GM12875 (cell line): Measurements from ENCODE around the gene DDX31.

ENCODE experiments used
- H3K4me3 ChIP-seq: one replicate; pipeline ENCODE4 v1.5.1; 2011; ENCODE audit warnings: low read depth, low read length, control low read depth
- CTCF ChIP-seq: IDR thresholded peaks from 2 replicates; pipeline ENCODE4 v1.5.1; 2011; ENCODE audit warnings: low read depth, mild to moderate bottlenecking, control low read depth, inconsistent platforms, low read length, moderate library complexity, borderline replicate concordance; ENCODE audit not compliant: insufficient read depth

Gene DDX31

DNA sequence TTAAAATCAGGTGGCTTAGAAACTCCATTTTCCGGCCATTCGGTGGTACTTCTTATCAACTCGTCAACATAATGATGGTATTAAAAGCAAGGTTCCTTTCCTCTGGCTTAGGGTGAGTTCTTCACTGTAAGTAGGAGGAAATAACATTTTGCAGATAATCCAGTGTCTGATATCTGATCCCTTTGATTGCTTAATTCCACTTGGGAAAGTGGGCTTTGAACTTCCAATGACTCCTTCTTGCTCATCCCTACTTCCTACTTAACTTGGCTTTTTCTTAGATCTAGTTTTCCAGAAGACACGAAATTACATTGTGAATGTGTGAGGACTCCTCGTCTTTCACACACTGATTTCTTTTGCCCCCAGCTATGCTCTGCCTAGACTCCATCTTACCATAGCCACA is 31.5 kb downstream of the DDX31 start:
- H3K4me3 ChIP-seq, result no peak overlapping the region
- no peak for TF ChIP-seq CTCF

DNA sequence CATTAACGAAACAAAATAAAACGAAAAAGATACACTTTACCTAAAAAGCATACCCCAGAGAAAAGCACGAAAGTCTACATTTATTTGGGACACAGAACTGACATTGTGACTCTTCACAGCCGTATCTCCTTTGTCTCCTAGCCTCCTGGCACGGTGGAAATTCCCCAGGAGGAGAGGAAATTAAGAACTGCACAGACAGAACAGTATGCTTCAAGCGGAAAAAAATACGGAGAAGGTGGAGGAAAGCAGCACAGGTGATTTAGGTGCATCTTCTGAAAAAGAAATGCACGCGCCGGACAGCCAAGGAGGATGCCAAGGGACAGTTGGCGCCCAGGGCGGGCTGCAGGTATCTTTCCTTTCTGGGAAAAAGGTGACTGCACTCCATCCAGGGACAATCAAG is 32.0 kb downstream of the DDX31 start:
- no peak overlapping the region for H3K4me3 ChIP-seq
- no peak for TF ChIP-seq CTCF

- TF ChIP-seq CTCF, result no peak
- H3K4me3 ChIP-seq, result no peak overlapping the region
Observed at GRCh38 chr9:132637351-132637750, 32.4 kb downstream of the DDX31 start.

GRCh38 chr9:132634327-132634726 is 35.5 kb downstream of the DDX31 start:
- TF ChIP-seq CTCF, result no peak
- H3K4me3 ChIP-seq, result no peak overlapping the region

- TF ChIP-seq CTCF, result no peak
- no peak overlapping the region for H3K4me3 ChIP-seq
Observed at GRCh38 chr9:132632413-132633129, 37.2 kb downstream of the DDX31 start.

GRCh38 chr9:132631685-132632084 is 38.1 kb downstream of the DDX31 start:
- no peak for TF ChIP-seq CTCF
- H3K4me3 ChIP-seq, result no peak overlapping the region

GRCh38 chr9:132631280-132631679 is 38.5 kb downstream of the DDX31 start:
- no peak overlapping the region for H3K4me3 ChIP-seq
- no peak for TF ChIP-seq CTCF
